SIG-M5 treated with dmso at 0.1 percent for 504 hours (cell line): Measurements from ENCODE around the gene FAM43B.
"Not testable (repeated sequence)": the region's sequence is repeated elsewhere in the genome, so short reads cannot be mapped to it uniquely, and the experiment has no call there.

ENCODE experiments used
- DNase-seq: peaks from one replicate; lab custom pipeline; 2025; ENCODE audit not compliant: unreplicated experiment; lab: John Stamatoyannopoulos, UW

FAM43B gene

GRCh38 chr1:20551945-20552727 lies at the start of gene FAM43B:
Gene FAM43B (plus strand): TSS chr1:20552573. CDS start chr1:20552974, 401 bp downstream.
- DNase-seq = no peak

GRCh38 chr1:20505488-20505887 lies 46.9 kb upstream of the FAM43B start:
- DNase-seq = no peak

GRCh38 chr1:20507248-20507563 lies 45.2 kb upstream of the FAM43B start:
- DNase-seq = no peak

GRCh38 chr1:20507564-20508410 lies 44.6 kb upstream of the FAM43B start, which contains the start of gene MUL1:
Gene MUL1 (minus strand): TSS chr1:20508151. CDS start chr1:20508024, 127 bp downstream.
- peak; percentile 82 for DNase-seq

- DNase-seq = no peak
These were observed 44.0 kb upstream of the FAM43B start for GRCh38 chr1:20508411-20508771.

- no peak for DNase-seq
These were observed 40.6 kb upstream of the FAM43B start for GRCh38 chr1:20511518-20512428.

- not testable (repeated sequence) for DNase-seq
These were observed 32.6 kb upstream of the FAM43B start for GRCh38 chr1:20519609-20520262.

- peak; percentile 65 for DNase-seq
These were observed 30.2 kb upstream of the FAM43B start for GRCh38 chr1:20521960-20522861.

- DNase-seq = no peak
These were observed 26.1 kb upstream of the FAM43B start for GRCh38 chr1:20526267-20526666.

GRCh38 chr1:20528221-20528620 lies 24.2 kb upstream of the FAM43B start:
- no peak for DNase-seq

- no peak for DNase-seq
These were observed 22.1 kb upstream of the FAM43B start for GRCh38 chr1:20530306-20530705.

GRCh38 chr1:20530901-20531300 lies 21.5 kb upstream of the FAM43B start:
- DNase-seq = peak; percentile 55

GRCh38 chr1:20533635-20534034 lies 18.7 kb upstream of the FAM43B start:
- DNase-seq = no peak

- no peak for DNase-seq
These were observed 17.5 kb upstream of the FAM43B start for GRCh38 chr1:20534659-20535417.

- no peak for DNase-seq
These were observed 14.1 kb upstream of the FAM43B start for GRCh38 chr1:20538227-20538626.

- DNase-seq = no peak
These were observed 13.4 kb upstream of the FAM43B start for GRCh38 chr1:20538760-20539551.

- DNase-seq = no peak
These were observed 12.1 kb upstream of the FAM43B start for GRCh38 chr1:20540281-20540680.

GRCh38 chr1:20546637-20547036 lies 5.7 kb upstream of the FAM43B start:
- no peak for DNase-seq
